Fibroblast of skin of scalp (primary cell): Measurements from ENCODE around the gene SAP30.

Experiments used
- DNase-seq: peaks from one replicate; pipeline ENCODE4 v3.0.0-alpha.2; 2013

SAP30 gene

GRCh38 chr4:173415885-173416653 is 45.3 kb downstream of the SAP30 start:
- DNase-seq = no peak

- no peak for DNase-seq
Observed at GRCh38 chr4:173417833-173418232, 47.1 kb downstream of the SAP30 start.

- DNase-seq = no peak
Observed at GRCh38 chr4:173418639-173419038, 47.9 kb downstream of the SAP30 start.

GRCh38 chr4:173420324-173420752 is 49.6 kb downstream of the SAP30 start:
- peak; percentile 28 for DNase-seq

GRCh38 chr4:173420801-173421200 is 50.0 kb downstream of the SAP30 start:
- DNase-seq = no peak

- peak; percentile 89 for DNase-seq
Observed at GRCh38 chr4:173424899-173425805, 54.4 kb downstream of the SAP30 start.

- no peak for DNase-seq
Observed at GRCh38 chr4:173426064-173426463, 55.3 kb downstream of the SAP30 start.
